ENCODE data around the gene TRAK1.
A peak's percentile ranks its signal among the peaks of the same experiment; 100 is the strongest.
"Not testable (repeated sequence)": the region's sequence is repeated elsewhere in the genome, so short reads cannot be mapped to it uniquely, and the experiment has no call there.

TRAK1 gene

GRCh38 chr3:42096796-42097565 is 5.8 kb downstream of the TRAK1 start:
- no peak for TF ChIP-seq CTCF (conservative IDR thresholded peaks at IDR 0.05; ENCODE audit: low read length)
- DNase-seq (ENCODE audit: low read depth) = peak; percentile 90
- no peak overlapping the region for H3K4me3 ChIP-seq (ENCODE audit: low read length)

GRCh38 chr3:42097566-42097946 is 6.4 kb downstream of the TRAK1 start:
- no peak for DNase-seq (ENCODE audit: low read depth)
- H3K4me3 ChIP-seq (ENCODE audit: low read length) = no peak overlapping the region
- TF ChIP-seq CTCF (conservative IDR thresholded peaks at IDR 0.05; ENCODE audit: low read length) = no peak

- DNase-seq (ENCODE audit: low read depth) = no peak
These were observed 7.0 kb downstream of the TRAK1 start for GRCh38 chr3:42098171-42098570.

GRCh38 chr3:42099020-42099765 is 8.0 kb downstream of the TRAK1 start:
- no peak for DNase-seq (ENCODE audit: low read depth)
- H3K4me3 ChIP-seq (ENCODE audit: low read length) = no peak overlapping the region
- TF ChIP-seq CTCF (conservative IDR thresholded peaks at IDR 0.05; ENCODE audit: low read length) = no peak

More at GRCh38 chr3:42098171-42098570, 7.0 kb downstream of the TRAK1 start:
- H3K4me3 ChIP-seq (ENCODE audit: low read length) = no peak overlapping the region
- TF ChIP-seq CTCF (conservative IDR thresholded peaks at IDR 0.05; ENCODE audit: low read length) = no peak

- no peak for TF ChIP-seq CTCF (conservative IDR thresholded peaks at IDR 0.05; ENCODE audit: low read length)
- peak; percentile 82 for DNase-seq (ENCODE audit: low read depth)
- no peak overlapping the region for H3K4me3 ChIP-seq (ENCODE audit: low read length)
These were observed 9.9 kb downstream of the TRAK1 start for GRCh38 chr3:42101048-42101447.

- no peak for TF ChIP-seq CTCF (conservative IDR thresholded peaks at IDR 0.05; ENCODE audit: low read length)
- no peak overlapping the region for H3K4me3 ChIP-seq (ENCODE audit: low read length)
- no peak for DNase-seq (ENCODE audit: low read depth)
These were observed 10.3 kb downstream of the TRAK1 start for GRCh38 chr3:42101481-42101880.

- TF ChIP-seq CTCF (conservative IDR thresholded peaks at IDR 0.05; ENCODE audit: low read length) = no peak
- H3K4me3 ChIP-seq (ENCODE audit: low read length) = no peak overlapping the region
- no peak for DNase-seq (ENCODE audit: low read depth)
These were observed 11.4 kb downstream of the TRAK1 start for GRCh38 chr3:42102571-42102970.

GRCh38 chr3:42103921-42104665 is 12.9 kb downstream of the TRAK1 start:
- not testable (repeated sequence) for H3K4me3 ChIP-seq (ENCODE audit: low read length); DNase-seq (ENCODE audit: low read depth)

GRCh38 chr3:42105994-42106393 is 14.8 kb downstream of the TRAK1 start:
- not testable (repeated sequence) for H3K4me3 ChIP-seq (ENCODE audit: low read length); DNase-seq (ENCODE audit: low read depth)

All from AG10803 (cell line).